Suppressor macrophage treated with lipopolysaccharide for 1 hour (primary cell): Measurements from ENCODE around the gene OGFOD1.
A peak's percentile ranks its signal among the peaks of the same experiment; 100 is the strongest.

Source experiments
- DNase-seq, 3 donors: peaks; one replicate each; pipeline ENCODE4 v3.0.0-alpha.2; 2020 to 2022

Gene OGFOD1

GRCh38 chr16:56428091-56428490, 23.3 kb upstream of the OGFOD1 start:
- DNase-seq = peak; percentile 32 to 36 (median 34)

GRCh38 chr16:56436258-56436657, 15.1 kb upstream of the OGFOD1 start:
- peak; percentile 42 to 48 (median 43) for DNase-seq

GRCh38 chr16:56438038-56438437, 13.3 kb upstream of the OGFOD1 start:
- no peak for DNase-seq

GRCh38 chr16:56447286-56447685, 4.1 kb upstream of the OGFOD1 start:
- no peak for DNase-seq

- DNase-seq = no peak
These were observed 3.3 kb upstream of the OGFOD1 start for GRCh38 chr16:56448005-56448404.

- no peak for DNase-seq
These were observed 924 bp upstream of the OGFOD1 start for GRCh38 chr16:56450275-56450985.

- DNase-seq = peak; percentile 31 to 35 (median 34)
These were observed 667 bp downstream of the OGFOD1 start for GRCh38 chr16:56451753-56452689.

GRCh38 chr16:56457927-56458470, 6.6 kb downstream of the OGFOD1 start:
- DNase-seq = no peak

- no peak for DNase-seq
These were observed 8.7 kb downstream of the OGFOD1 start for GRCh38 chr16:56460101-56460500.

GRCh38 chr16:56462064-56462796, 10.9 kb downstream of the OGFOD1 start:
- no peak for DNase-seq

GRCh38 chr16:56463153-56463552, 11.8 kb downstream of the OGFOD1 start:
- no peak for DNase-seq

- DNase-seq = no peak
These were observed 15.0 kb downstream of the OGFOD1 start for GRCh38 chr16:56466344-56466743.

GRCh38 chr16:56468800-56469199, 17.4 kb downstream of the OGFOD1 start:
- no peak for DNase-seq

- no peak for DNase-seq
These were observed 18.4 kb downstream of the OGFOD1 start for GRCh38 chr16:56469748-56470147.

GRCh38 chr16:56470232-56470631, 18.9 kb downstream of the OGFOD1 start:
- DNase-seq = no peak

- DNase-seq = no peak
These were observed 19.3 kb downstream of the OGFOD1 start for GRCh38 chr16:56470666-56471065.

GRCh38 chr16:56475201-56475600, 23.8 kb downstream of the OGFOD1 start:
- no peak for DNase-seq

GRCh38 chr16:56477096-56477878, 25.9 kb downstream of the OGFOD1 start:
- peak; percentile 60 to 74 (median 68) for DNase-seq

- peak; percentile 12 to 59 (median 53) for DNase-seq
These were observed 27.1 kb downstream of the OGFOD1 start for GRCh38 chr16:56478281-56479049.

- no peak for DNase-seq
These were observed 28.1 kb downstream of the OGFOD1 start for GRCh38 chr16:56479469-56479868.

- DNase-seq = peak; percentile 3 to 42 (median 40)
These were observed 29.6 kb downstream of the OGFOD1 start for GRCh38 chr16:56480776-56481467.
